Measurements from ENCODE around the gene LAD1. TPM values are rescaled to one million over a fixed set of nuclear protein-coding genes. Genes with fewer than 3 reads are reported as not detected.

The LAD1 gene
- total and polyA plus RNA-seq, 9 of the 15 experiments (the other 6 are each of a cell fraction or from before 2014, with no cell fraction given), result 0.31 TPM; not detected in 8

DNA sequence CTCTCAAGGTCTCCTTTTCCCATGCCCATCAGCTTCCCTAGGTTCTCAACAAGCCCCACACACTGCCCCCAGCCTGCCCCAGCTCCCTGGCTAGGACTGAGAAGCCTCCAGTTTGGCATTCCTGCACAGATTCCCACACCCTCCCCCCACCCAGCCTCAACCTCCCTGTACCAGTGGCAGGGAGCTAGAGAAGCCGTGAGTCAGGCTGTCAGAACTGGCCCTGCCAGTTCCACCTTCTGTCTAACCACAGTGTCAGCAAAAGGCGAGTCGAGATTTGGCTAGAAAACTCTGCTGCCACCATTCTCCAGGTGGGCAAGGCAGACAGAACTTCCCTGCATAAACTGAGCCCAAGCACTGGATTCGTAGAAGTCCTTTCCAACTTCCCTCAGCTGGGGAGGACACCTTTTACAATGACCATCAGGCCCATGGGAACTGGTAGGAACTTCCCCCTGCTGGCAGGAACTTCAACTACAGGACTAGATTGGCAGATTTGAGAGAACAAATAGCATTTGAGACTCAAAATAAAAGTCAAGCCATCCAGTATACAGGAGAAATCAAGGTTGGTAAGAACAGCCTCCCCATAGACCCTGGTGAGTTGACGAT lies 52.7 kb downstream of the LAD1 start:
- Histone ChIP-seq H3K4me1 (replicated peaks in 1 of 2; ENCODE audit: control insufficient read depth in 2 of 2, insufficient read depth in 2 of 2, low read length in 2 of 2) (no peaks in the 10 kb centered on the region), H4K20me1 (replicated peaks; ENCODE audit: control insufficient read depth, insufficient read depth, low read length) (peaks cover 19% of the 10 kb centered on the region), H3K4me3 (no peak overlapping the region), H3K36me3 (ENCODE audit: control insufficient read depth, insufficient read depth, low read length) (no peaks in the 10 kb centered on the region), H2AFZ (ENCODE audit: low read depth, low read length) (no peak overlapping the region), H3K4me2 (ENCODE audit: insufficient read depth, low read length) (no peak overlapping the region), H3K79me2 (ENCODE audit: control insufficient read depth, insufficient read depth, low read length) (no peaks in the 10 kb centered on the region), H3K27me3 (ENCODE audit: control insufficient read depth in 2 of 2, insufficient read depth in 2 of 2, low read length in 2 of 2) (peaks cover 0 to 44% of the 10 kb centered on the region in 2 experiments; a peak in 2 of 5 replicates), H3K9ac (ENCODE audit: insufficient read depth in 1 of 2, low read depth in 2 of 2, low read length in 2 of 2) (no peak overlapping the region), H3K9me1 (ENCODE audit: control insufficient read depth, insufficient read depth, low read length) (no peaks in the 10 kb centered on the region), H3K9me3 (replicated peaks; ENCODE audit: control insufficient read depth, insufficient read depth, low read depth, low read length) (no peaks in the 10 kb centered on the region), H3K27ac (ENCODE audit: extremely low read depth, low read depth, low read length) (no peak overlapping the region)
- ATAC-seq (peak; percentile 73), DNase-seq (ENCODE audit: extremely low read depth in 1 of 4, low spot score in 3 of 4) (peak; percentile 57 to 60 (median 58)), FAIRE-seq (peak; percentile 91)
- intact Hi-C loops (cut with micrococcal nuclease) (loop anchor here (1.0 to 5.0 kb wide), 2 partner anchors 37 to 94 kb away; no protein-coding TSS in a partner anchor), in situ Hi-C loops (cut with MboI) (no loop called here)
- ChIA-PET CTCF (ENCODE audit: low intra/inter-chr PET ratio) (interaction anchor here (0.7 to 1.3 kb wide), 3 partner anchors 15 to 92 kb away, joined by 3 to 7 read pairs (median 3); no protein-coding TSS in a partner anchor), POLR2A (interaction anchor here (0.5 to 1.0 kb wide), 5 partner anchors 16 to 210 kb away, joined by 3 read pairs; no protein-coding TSS in a partner anchor)
- 1% methylated on average over 5 of the region's 5 CpGs for WGBS (ENCODE audit: insufficient coverage, low coverage, missing lambda C conversion rate)
- no TSS peak for BruUV-seq (replicated peaks)
- TF ChIP-seq TEAD4 (IDR thresholded peaks at IDR 0.05; ENCODE audit: low read length) (peak; percentile 83), TEAD4 (CRISPR knock-in tag; IDR thresholded peaks at IDR 0.05; ENCODE audit: borderline replicate concordance) (no peak; the same call in 1 of the 2 replicates), HDAC8 (tag; IDR thresholded peaks at IDR 0.05) (no peak), SMC3 (conservative IDR thresholded peaks at IDR 0.05; ENCODE audit: insufficient read depth, low read depth, low read length) (0 out of 2 replicates have a peak, but pooled peaks have one; percentile 17), ZC3H4 (CRISPR knock-in tag; IDR thresholded peaks at IDR 0.05; ENCODE audit: borderline replicate concordance) (no peak), RAD21 (CRISPR knock-in tag; conservative IDR thresholded peaks at IDR 0.05 in 1 of 2, IDR thresholded peaks at IDR 0.05 in 1 of 2) (peak; percentile 16 to 53; a peak in 2 of 4 replicates), TEAD1 (CRISPR knock-in tag; IDR thresholded peaks at IDR 0.05) (peak; percentile 84 to 93; a peak in 3 of 4 replicates), NR3C1 (CRISPR knock-in tag; IDR thresholded peaks at IDR 0.05) (no peak), TEAD2 (tag; IDR thresholded peaks at IDR 0.05) (peak; percentile 93), ZNF408 (CRISPR knock-in tag; IDR thresholded peaks at IDR 0.05; ENCODE audit: low read depth) (no peak), ZEB2 (IDR thresholded peaks at IDR 0.05) (no peak)
- TF ChIP-seq, protein P1, sequence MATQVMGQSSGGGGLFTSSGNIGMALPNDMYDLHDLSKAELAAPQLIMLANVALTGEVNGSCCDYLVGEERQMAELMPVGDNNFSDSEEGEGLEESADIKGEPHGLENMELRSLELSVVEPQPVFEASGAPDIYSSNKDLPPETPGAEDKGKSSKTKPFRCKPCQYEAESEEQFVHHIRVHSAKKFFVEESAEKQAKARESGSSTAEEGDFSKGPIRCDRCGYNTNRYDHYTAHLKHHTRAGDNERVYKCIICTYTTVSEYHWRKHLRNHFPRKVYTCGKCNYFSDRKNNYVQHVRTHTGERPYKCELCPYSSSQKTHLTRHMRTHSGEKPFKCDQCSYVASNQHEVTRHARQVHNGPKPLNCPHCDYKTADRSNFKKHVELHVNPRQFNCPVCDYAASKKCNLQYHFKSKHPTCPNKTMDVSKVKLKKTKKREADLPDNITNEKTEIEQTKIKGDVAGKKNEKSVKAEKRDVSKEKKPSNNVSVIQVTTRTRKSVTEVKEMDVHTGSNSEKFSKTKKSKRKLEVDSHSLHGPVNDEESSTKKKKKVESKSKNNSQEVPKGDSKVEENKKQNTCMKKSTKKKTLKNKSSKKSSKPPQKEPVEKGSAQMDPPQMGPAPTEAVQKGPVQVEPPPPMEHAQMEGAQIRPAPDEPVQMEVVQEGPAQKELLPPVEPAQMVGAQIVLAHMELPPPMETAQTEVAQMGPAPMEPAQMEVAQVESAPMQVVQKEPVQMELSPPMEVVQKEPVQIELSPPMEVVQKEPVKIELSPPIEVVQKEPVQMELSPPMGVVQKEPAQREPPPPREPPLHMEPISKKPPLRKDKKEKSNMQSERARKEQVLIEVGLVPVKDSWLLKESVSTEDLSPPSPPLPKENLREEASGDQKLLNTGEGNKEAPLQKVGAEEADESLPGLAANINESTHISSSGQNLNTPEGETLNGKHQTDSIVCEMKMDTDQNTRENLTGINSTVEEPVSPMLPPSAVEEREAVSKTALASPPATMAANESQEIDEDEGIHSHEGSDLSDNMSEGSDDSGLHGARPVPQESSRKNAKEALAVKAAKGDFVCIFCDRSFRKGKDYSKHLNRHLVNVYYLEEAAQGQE (IDR thresholded peaks at IDR 0.05; ENCODE audit: borderline replicate concordance), result peak; percentile 20; the same call in 1 of the 2 replicates
- TF ChIP-seq, protein P1 (CRISPR knock-in tag; IDR thresholded peaks at IDR 0.05; ENCODE audit: low read depth), result no peak

Measured in K562 (cell line).